ENCODE data around the gene MED12L. TPM values are rescaled to one million over a fixed set of nuclear protein-coding genes. Genes with fewer than 3 reads are reported as not detected.

MED12L gene
- total and polyA plus RNA-seq, 10 of the 15 experiments (the other 5 are each of a cell fraction or from before 2014, with no cell fraction given): 0.01 to 0.06 (median 0.03) TPM; not detected in 2

DNA sequence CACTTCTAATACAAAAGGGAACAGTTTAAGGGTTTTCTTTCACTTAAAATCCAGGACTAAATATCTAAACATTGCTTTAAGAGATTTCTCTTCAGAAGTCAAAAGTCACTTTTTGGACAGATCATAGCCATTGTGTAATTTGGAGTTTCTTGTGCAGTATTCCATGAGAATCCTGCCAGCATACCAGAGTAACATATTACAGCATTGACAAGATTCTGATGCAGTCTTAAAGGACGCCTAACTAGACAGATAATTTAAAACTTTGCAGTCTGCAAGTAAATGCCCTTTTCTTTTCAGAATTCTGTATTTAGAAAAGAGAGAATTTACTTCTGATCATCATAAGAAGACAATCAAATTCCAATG is 392.9 kb downstream of the MED12L start:
- ChIA-PET SMC1A (ENCODE audit: uncharacterized antibody, unreplicated experiment) (no interaction called here), RAD21 (ENCODE audit: unreplicated experiment) (no interaction called here), POLR2A (no interaction called here), CTCF (interaction anchor here (0.6 to 2.3 kb wide), 2 partner anchors 10 to 334 kb away, joined by 3 to 16 read pairs; no protein-coding TSS in a partner anchor)
- Histone ChIP-seq H3K79me2 (ENCODE audit: control insufficient read depth, insufficient read depth, low read length) (no peaks in the 10 kb centered on the region), H3K9ac (ENCODE audit: control insufficient read depth, insufficient read depth, low read length) (no peak overlapping the region), H2AFZ (ENCODE audit: control insufficient read depth, low read depth, low read length) (no peak overlapping the region), H3K4me2 (ENCODE audit: control insufficient read depth, insufficient read depth) (no peak overlapping the region), H3K4me3 (no peak overlapping the region), H3K9me3 (replicated peaks; ENCODE audit: control insufficient read depth, insufficient read depth, low read length) (no peaks in the 10 kb centered on the region), H3K27ac (ENCODE audit: control insufficient read depth, insufficient read depth) (no peak overlapping the region), H4K20me1 (ENCODE audit: control insufficient read depth, insufficient read depth) (no peaks in the 10 kb centered on the region), H3K27me3 (replicated peaks in 1 of 2; ENCODE audit: control insufficient read depth in 2 of 2, insufficient read depth in 2 of 2, low read length in 1 of 2) (no peaks in the 10 kb centered on the region; a peak in 2 of 4 replicates), H3K4me1 (ENCODE audit: control insufficient read depth, insufficient read depth, low read length) (no peaks in the 10 kb centered on the region), H3K36me3 (ENCODE audit: control insufficient read depth in 2 of 2, insufficient read depth in 2 of 2, low read length in 1 of 2) (no peaks in the 10 kb centered on the region)
- BruUV-seq (replicated peaks): no TSS peak
- 12% methylated on average over 1 of the region's 1 CpG for WGBS (ENCODE audit: insufficient coverage, insufficient replicate concordance, low lambda C conversion rate, missing lambda C conversion rate)
- no peak for DNase-seq (ENCODE audit: low read depth, low spot score)
- TF ChIP-seq HDGF (IDR thresholded peaks at IDR 0.05) (no peak), RELB (IDR thresholded peaks at IDR 0.05; ENCODE audit: low read depth) (no peak), RB1 (IDR thresholded peaks at IDR 0.05; ENCODE audit: borderline replicate concordance) (no peak), REST (IDR thresholded peaks at IDR 0.05; ENCODE audit: low read depth, low read length) (no peak), ZNF217 (IDR thresholded peaks at IDR 0.05) (no peak), TCF3 (IDR thresholded peaks at IDR 0.05; ENCODE audit: borderline replicate concordance, insufficient read depth, low read depth, low read length) (no peak), MXI1 (IDR thresholded peaks at IDR 0.05; ENCODE audit: low read depth, low read length) (no peak), FOXM1 (IDR thresholded peaks at IDR 0.05; ENCODE audit: low read depth, low read length) (no peak), POU2F2 (IDR thresholded peaks at IDR 0.05; ENCODE audit: borderline replicate concordance, low read depth, low read length) (no peak), ESRRA (IDR thresholded peaks at IDR 0.05; ENCODE audit: low read length) (no peak), NFXL1 (IDR thresholded peaks at IDR 0.05; ENCODE audit: borderline replicate concordance) (no peak), NR2C1 (IDR thresholded peaks at IDR 0.05) (no peak), BHLHE40 (IDR thresholded peaks at IDR 0.05; ENCODE audit: borderline replicate concordance in 1 of 2, low read depth in 2 of 2, low read length in 1 of 2) (no peak), PML (IDR thresholded peaks at IDR 0.05; ENCODE audit: low read length) (no peak)
- TF ChIP-seq, protein P1, sequence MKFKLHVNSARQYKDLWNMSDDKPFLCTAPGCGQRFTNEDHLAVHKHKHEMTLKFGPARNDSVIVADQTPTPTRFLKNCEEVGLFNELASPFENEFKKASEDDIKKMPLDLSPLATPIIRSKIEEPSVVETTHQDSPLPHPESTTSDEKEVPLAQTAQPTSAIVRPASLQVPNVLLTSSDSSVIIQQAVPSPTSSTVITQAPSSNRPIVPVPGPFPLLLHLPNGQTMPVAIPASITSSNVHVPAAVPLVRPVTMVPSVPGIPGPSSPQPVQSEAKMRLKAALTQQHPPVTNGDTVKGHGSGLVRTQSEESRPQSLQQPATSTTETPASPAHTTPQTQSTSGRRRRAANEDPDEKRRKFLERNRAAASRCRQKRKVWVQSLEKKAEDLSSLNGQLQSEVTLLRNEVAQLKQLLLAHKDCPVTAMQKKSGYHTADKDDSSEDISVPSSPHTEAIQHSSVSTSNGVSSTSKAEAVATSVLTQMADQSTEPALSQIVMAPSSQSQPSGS (IDR thresholded peaks at IDR 0.05; ENCODE audit: low read length): no peak
- TF ChIP-seq, protein P2, sequence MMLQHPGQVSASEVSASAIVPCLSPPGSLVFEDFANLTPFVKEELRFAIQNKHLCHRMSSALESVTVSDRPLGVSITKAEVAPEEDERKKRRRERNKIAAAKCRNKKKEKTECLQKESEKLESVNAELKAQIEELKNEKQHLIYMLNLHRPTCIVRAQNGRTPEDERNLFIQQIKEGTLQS (IDR thresholded peaks at IDR 0.05; ENCODE audit: borderline replicate concordance, extremely low read depth, low read depth, low read length): no peak
- in situ Hi-C loops (cut with MboI): no loop called here
- ATAC-seq: no peak
- intact Hi-C loops (cut with micrococcal nuclease; ENCODE audit: unreplicated experiment): no loop called here
- no peak for FAIRE-seq

Data from GM12878 (cell line).